Spleen (tissue), 11 donors: ENCODE data around the gene KAT8. TPM values are rescaled to one million over a fixed set of nuclear protein-coding genes. Genes with fewer than 3 reads are reported as not detected.

Experiments
- DNase-seq: peaks from one replicate; pipeline ENCODE4 v3.0.0-alpha.2; 2020
- H3K27ac ChIP-seq, 8 donors: fragments of 200-600 bp; sonication (generic) in 7 of 8; 1 replicate in 4 of 8; 2 replicates in 4 of 8; pipeline versions ENCODE4 v1.5.0 to v1.8.0; 2016 to 2021; ENCODE audit warnings: inconsistent platforms in 4 of 8, mild to moderate bottlenecking in 4 of 8, moderate library complexity in 1 of 8
- H3K27me3 ChIP-seq, 7 donors: fragments of 200-600 bp; sonication (generic) in 6 of 7; replicated peaks in 1 of 7; 1 replicate in 4 of 7; 2 replicates in 3 of 7; pipeline versions ENCODE4 v1.5.0 to v1.8.0; 2016 to 2021; ENCODE audit warnings: inconsistent platforms in 3 of 7, mild to moderate bottlenecking in 1 of 7
- H3K36me3 ChIP-seq, 6 donors: fragments of 200-600 bp; sonication (generic) in 5 of 6; 1 replicate in 4 of 6; 2 replicates in 2 of 6; pipeline versions ENCODE4 v1.5.0 to v1.8.0; 2016 to 2021; ENCODE audit warnings: inconsistent platforms in 2 of 6
- H3K4me1 ChIP-seq, 6 donors: fragments of 200-600 bp; sonication (generic) in 5 of 6; 1 replicate in 3 of 6; 2 replicates in 3 of 6; pipeline versions ENCODE4 v1.5.0 to v1.8.0; 2016 to 2021; ENCODE audit warnings: inconsistent platforms in 3 of 6
- H3K4me3 ChIP-seq, 8 donors: fragments of 200-600 bp; sonication (generic) in 7 of 8; 1 replicate in 4 of 8; 2 replicates in 4 of 8; pipeline versions ENCODE4 v1.5.0 to v1.8.0; 2016 to 2021; ENCODE audit warnings: inconsistent platforms in 4 of 8, mild to moderate bottlenecking in 4 of 8, moderate library complexity in 2 of 8
- H3K9me3 ChIP-seq, 8 donors: fragments of 200-600 bp; sonication (generic) in 7 of 8; 1 replicate in 4 of 8; 2 replicates in 4 of 8; pipeline versions ENCODE4 v1.5.0 to v1.8.0; 2016 to 2021; ENCODE audit warnings: inconsistent platforms in 4 of 8
- POLR2A ChIP-seq, 3 donors: fragments of 450-650 bp; IDR thresholded peaks; one replicate each; pipeline ENCODE4 v1.5.1; 2017; ENCODE audit warnings: antibody characterized with exemption in 3 of 3, mild to moderate bottlenecking in 1 of 3
- POLR2AphosphoS5 ChIP-seq, 3 donors: sonication (generic); formaldehyde crosslinking; IDR thresholded peaks; one replicate each; pipeline ENCODE4 v1.5.1; 2017; ENCODE audit warnings: antibody characterized with exemption in 3 of 3
- WGBS, 5 donors: extraction: QIAGEN DNeasy Blood & Tissue Kit in 3 of 5; methylation state at CpG; one replicate each; pipeline versions ENCODE4 v1.1.5 to v1.1.7; 2013 to 2018; 5-methylcytosine and 5-hydroxymethylcytosine counted together
- intact Hi-C: fragments of 100-400 bp; cut with DNase I; formaldehyde crosslinking; loops from one replicate; pipeline ENCODE4 v1.15.0; 2023; ENCODE audit warnings: low total_unique reads
- polyA plus RNA-seq, 3 donors: library from polyadenylated mRNA; stranded (reverse); fragments of 200-250 nt; gene quantifications; one replicate each; pipeline ENCODE4 v1.2.1, GENCODE V29; 2013
- total RNA-seq, 7 donors: library from RNA; depleted of rRNA in 3 of 7; stranded (reverse); fragments of >200 nt in 3 of 7; fragmentation: NEBNext Ultra II Directional in 4 of 7; extraction: Animal tissue kit (Norgen Biotek cat#: 25700) in 4 of 7; gene quantifications; one replicate each; pipeline versions ENCODE4 v1.1.0 to v1.2.1, GENCODE V29; 2016 to 2021
- TF ChIP-seq, protein P1 (sequence below), 11 experiments: fragments of 200-600 bp in 7 of 11; fragments of 450-650 bp in 4 of 11; sonication (generic) in 4 of 11; IDR thresholded peaks in 8 of 11; conservative IDR thresholded peaks in 3 of 11; 1 replicate in 7 of 11; 2 replicates in 4 of 11; pipeline versions ENCODE4 v1.4.0 to v1.8.0; 2016 to 2021; ENCODE audit warnings: antibody characterized with exemption in 11 of 11, inconsistent platforms in 4 of 11, mild to moderate bottlenecking in 1 of 11
- donor health status: healthy with polysubstance abuse.
- donor health status: DM: no; HTN: no; CAD: no; lungs with moderate emphysema.
- donor health status: DM: no; HTN: no; CAD: no.
- donor health status: Bipolar disorder and iron deficiency.
- donor health status: healthy.
- donor health status: DM: no; HTN: no; CAD: no.
- donor health status: DM: yes; HTN: yes; CAD: no.

Gene KAT8
- total and polyA plus RNA-seq, 10 donors = 48.7 to 94.8 (median 80.4) TPM

DNA sequence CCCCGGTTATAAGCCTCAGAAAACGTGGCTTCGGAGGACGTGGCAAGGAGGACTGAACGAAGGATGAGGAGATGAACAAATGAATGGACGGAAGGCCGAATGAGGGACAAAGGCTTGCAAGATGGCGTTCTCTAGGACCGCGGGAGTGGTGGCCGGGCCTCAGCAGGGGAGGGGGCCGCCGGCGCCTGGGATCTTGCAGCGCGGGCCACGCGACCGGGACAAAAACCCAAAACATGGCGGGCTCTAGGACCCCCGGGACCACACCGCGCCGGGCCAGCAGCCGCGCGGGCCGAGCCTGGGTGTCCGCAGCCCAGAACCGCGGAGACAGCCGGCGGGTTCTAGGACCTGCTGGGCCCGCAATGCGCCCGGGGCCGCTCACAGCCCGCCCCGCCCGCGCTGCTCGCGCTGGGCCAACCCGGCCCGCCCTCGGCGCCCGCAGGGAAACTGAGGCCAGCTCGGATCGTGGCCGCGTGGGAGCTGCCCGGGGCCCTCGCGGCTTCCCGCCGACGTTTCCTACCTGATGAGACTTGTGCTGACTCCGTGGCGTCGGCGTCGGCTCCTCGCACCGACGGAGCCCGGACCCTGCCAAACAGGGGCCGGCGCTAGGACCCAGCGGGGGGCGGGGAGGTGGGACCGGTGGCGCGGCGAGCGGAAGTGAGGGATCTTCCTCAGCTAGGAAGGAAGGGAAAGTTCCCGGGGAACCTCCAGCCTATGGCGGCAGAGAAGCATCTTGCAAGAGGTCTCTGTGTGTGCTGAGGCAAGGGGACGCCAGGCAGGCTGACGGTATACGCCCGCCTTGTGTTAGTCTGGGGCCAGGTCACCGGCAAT lies 44.1 kb upstream of the KAT8 start:
- Histone ChIP-seq H3K36me3 (peaks cover 0 to 28% (median 24%) of the 10 kb centered on the region in 6 donors), H3K4me3 (peak overlapping the region; percentile 75 to 100 (median 96)), H3K27ac (peak overlapping the region; percentile 89 to 98 (median 94)), H3K27me3 (no peaks in the 10 kb centered on the region), H3K9me3 (no peaks in the 10 kb centered on the region), H3K4me1 (peaks cover 21 to 63% (median 41%) of the 10 kb centered on the region in 6 donors)
- DNase-seq = peak; percentile 97
- 0 to 1% (median 0%) methylated on average over 43 to 83 of the region's 83 CpGs for WGBS, 5 donors
- peak in 1 of 3 donors; percentile 67 for TF ChIP-seq POLR2AphosphoS5 (IDR thresholded peaks at IDR 0.05)
- TF ChIP-seq, protein P1, sequence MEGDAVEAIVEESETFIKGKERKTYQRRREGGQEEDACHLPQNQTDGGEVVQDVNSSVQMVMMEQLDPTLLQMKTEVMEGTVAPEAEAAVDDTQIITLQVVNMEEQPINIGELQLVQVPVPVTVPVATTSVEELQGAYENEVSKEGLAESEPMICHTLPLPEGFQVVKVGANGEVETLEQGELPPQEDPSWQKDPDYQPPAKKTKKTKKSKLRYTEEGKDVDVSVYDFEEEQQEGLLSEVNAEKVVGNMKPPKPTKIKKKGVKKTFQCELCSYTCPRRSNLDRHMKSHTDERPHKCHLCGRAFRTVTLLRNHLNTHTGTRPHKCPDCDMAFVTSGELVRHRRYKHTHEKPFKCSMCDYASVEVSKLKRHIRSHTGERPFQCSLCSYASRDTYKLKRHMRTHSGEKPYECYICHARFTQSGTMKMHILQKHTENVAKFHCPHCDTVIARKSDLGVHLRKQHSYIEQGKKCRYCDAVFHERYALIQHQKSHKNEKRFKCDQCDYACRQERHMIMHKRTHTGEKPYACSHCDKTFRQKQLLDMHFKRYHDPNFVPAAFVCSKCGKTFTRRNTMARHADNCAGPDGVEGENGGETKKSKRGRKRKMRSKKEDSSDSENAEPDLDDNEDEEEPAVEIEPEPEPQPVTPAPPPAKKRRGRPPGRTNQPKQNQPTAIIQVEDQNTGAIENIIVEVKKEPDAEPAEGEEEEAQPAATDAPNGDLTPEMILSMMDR (IDR thresholded peaks at IDR 0.05 in 8 of 11, conservative IDR thresholded peaks at IDR 0.05 in 3 of 11) = peak in 2 of 11 experiments; percentile 9 to 25
- no peak for TF ChIP-seq POLR2A (IDR thresholded peaks at IDR 0.05)
- intact Hi-C loops = no loop called here

DNA sequence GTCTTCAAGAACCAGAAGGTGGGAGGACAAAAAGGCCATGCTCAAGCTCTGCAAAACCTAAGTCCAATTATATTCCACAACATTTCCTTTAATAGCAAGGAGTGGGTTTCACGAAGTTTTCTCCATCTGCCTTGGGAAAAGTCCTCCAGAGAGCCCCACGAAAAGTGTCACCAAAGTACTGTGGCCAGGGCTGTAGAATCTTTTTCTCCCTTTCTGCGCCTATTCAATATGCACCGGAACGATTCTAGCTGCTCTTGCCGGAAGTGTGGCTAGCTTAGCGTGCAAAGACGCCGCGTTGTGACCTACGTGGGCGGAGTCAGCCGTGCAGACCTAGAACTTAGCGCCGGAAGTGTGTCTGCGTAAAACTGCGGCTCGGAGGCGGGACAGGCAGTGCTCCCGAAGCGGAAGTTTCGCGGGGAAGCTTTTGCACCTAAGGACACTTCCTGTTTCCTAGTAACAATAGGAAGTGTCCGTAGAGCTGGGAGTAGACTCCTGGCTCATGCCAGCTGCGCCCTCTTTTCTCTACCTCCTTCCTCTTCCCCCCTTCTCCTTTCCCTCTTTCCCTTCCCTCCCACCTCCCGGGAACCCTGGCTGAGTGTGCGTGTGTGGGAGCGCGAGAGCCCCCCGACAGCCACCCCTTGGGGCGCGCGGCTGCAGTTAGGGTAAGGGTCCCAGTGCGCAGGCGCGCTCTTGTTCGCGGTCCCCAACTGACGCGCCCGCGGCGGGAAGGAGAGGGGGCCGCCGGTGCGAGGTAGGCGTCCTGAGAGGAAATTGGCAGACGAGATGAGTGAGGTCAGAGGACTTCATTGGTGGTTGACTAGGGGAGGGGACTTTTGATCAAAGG lies 43.3 kb upstream of the KAT8 start, which contains the start of the genes ZNF646 and ZNF668:
ZNF646 (plus strand) TSS at position 453 of the 844 bp plus-strand sequence. CDS start 1,903 bp downstream, outside the sequence.
ZNF668 (minus strand) TSS at position 271 of the 844 bp plus-strand sequence. CDS start 9,781 bp downstream, outside the sequence.
- 0 to 1% (median 0%) methylated on average over 37 to 48 of the region's 48 CpGs for WGBS, 5 donors
- H3K36me3 ChIP-seq = peaks cover 0 to 36% (median 32%) of the 10 kb centered on the region in 6 donors
- no peaks in the 10 kb centered on the region for H3K27me3 ChIP-seq
- no peaks in the 10 kb centered on the region for H3K9me3 ChIP-seq
- DNase-seq = peak; percentile 99
- H3K4me3 ChIP-seq = peak within 1 kb of the TSS; percentile 75 to 100 (median 96)
- intact Hi-C loops = loop anchor here (2.0 kb wide), 1 partner anchor 41 kb away; the partner anchor contains the start of gene STX4
- H3K4me1 ChIP-seq = peaks cover 21 to 71% (median 45%) of the 10 kb centered on the region in 6 donors
- peak within 1 kb of the TSS; percentile 89 to 98 (median 94) for H3K27ac ChIP-seq
- TF ChIP-seq POLR2AphosphoS5 (IDR thresholded peaks at IDR 0.05) (peak; percentile 93 to 96 (median 93)), POLR2A (IDR thresholded peaks at IDR 0.05) (peak in 2 of 3 donors; percentile 31 to 53)
- TF ChIP-seq, protein P1 (IDR thresholded peaks at IDR 0.05 in 8 of 11, conservative IDR thresholded peaks at IDR 0.05 in 3 of 11) = peak in 3 of 11 experiments; percentile 7 to 39 (median 11)

DNA sequence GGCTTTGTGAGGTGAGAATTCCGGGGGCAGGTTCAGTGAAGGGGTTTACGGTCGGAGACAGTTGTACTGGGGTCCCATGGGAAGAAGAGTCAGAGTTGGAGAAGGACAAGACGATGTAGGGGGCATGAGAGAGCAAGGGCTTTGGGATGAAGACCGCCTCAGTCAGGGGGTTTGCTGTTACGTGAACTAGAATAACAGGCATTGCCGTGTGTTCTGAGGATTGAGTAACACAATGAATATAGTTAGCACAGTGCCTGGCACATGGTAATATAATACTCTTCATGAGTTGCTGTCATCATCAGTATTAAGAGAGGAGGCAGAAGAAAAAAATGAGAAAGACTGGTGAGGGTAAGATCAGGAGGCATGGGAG lies 42.7 kb upstream of the KAT8 start:
- peak overlapping the region; percentile 89 to 98 (median 94) for H3K27ac ChIP-seq

More for the DNA sequence above, 42.7 kb upstream of the KAT8 start:
- TF ChIP-seq POLR2A (IDR thresholded peaks at IDR 0.05) = no peak
- TF ChIP-seq, protein P1 (IDR thresholded peaks at IDR 0.05 in 8 of 11, conservative IDR thresholded peaks at IDR 0.05 in 3 of 11) = no peak
- TF ChIP-seq POLR2AphosphoS5 (IDR thresholded peaks at IDR 0.05) = no peak
- intact Hi-C loops = loop anchor here (2.0 kb wide), 1 partner anchor 42 kb away; the partner anchor contains the start of gene STX4
- Histone ChIP-seq H3K9me3 (no peaks in the 10 kb centered on the region), H3K27me3 (no peaks in the 10 kb centered on the region), H3K4me1 (peaks cover 21 to 77% (median 48%) of the 10 kb centered on the region in 6 donors), H3K4me3 (peak overlapping the region; percentile 75 to 100 (median 96)), H3K36me3 (peaks cover 0 to 42% (median 38%) of the 10 kb centered on the region in 6 donors)
- no peak for DNase-seq
- 0 to 2% (median 1%) methylated on average over 7 of the region's 7 CpGs for WGBS, 5 donors
